KOPT-K1 (cell line): ENCODE results near the gene FAM83E.
"Not testable (repeated sequence)": the region's sequence is repeated elsewhere in the genome, so short reads cannot be mapped to it uniquely, and the experiment has no call there.

Source experiments
- H3K27ac ChIP-seq: fragments of 200-600 bp; sonication (generic); 2 replicates; pipeline ENCODE4 v1.5.1; 2016; ENCODE audit warnings: antibody characterized with exemption, mild to moderate bottlenecking, low read depth, low read length; ENCODE audit not compliant: poor library complexity, severe bottlenecking
- H3K36me3 ChIP-seq: fragments of 200-600 bp; sonication (generic); 2 replicates; pipeline ENCODE4 v1.5.1; 2017; ENCODE audit warnings: antibody characterized with exemption, mild to moderate bottlenecking, low read length, moderate library complexity; ENCODE audit not compliant: insufficient read depth
- H3K9me3 ChIP-seq: fragments of 200-600 bp; sonication (generic); 2 replicates; pipeline ENCODE4 v1.5.1; 2017; ENCODE audit warnings: antibody characterized with exemption, low read length, mild to moderate bottlenecking; ENCODE audit not compliant: insufficient read depth, poor library complexity, severe bottlenecking

The FAM83E gene

GRCh38 chr19:48595833-48596232 is 19.0 kb downstream of the FAM83E start:
- no peaks in the 10 kb centered on the region for H3K9me3 ChIP-seq
- no peaks in the 10 kb centered on the region for H3K36me3 ChIP-seq
- H3K27ac ChIP-seq = no peak overlapping the region

GRCh38 chr19:48595171-48595570 is 19.7 kb downstream of the FAM83E start:
- Histone ChIP-seq H3K9me3 (no peaks in the 10 kb centered on the region), H3K27ac (no peak overlapping the region), H3K36me3 (no peaks in the 10 kb centered on the region)

- Histone ChIP-seq H3K36me3 (no peaks in the 10 kb centered on the region), H3K9me3 (no peaks in the 10 kb centered on the region), H3K27ac (no peak overlapping the region)
Measured at GRCh38 chr19:48591021-48591420, 23.9 kb downstream of the FAM83E start.

- Histone ChIP-seq H3K9me3 (no peaks in the 10 kb centered on the region), H3K27ac (no peak overlapping the region), H3K36me3 (no peaks in the 10 kb centered on the region)
Measured at GRCh38 chr19:48588670-48589401, 26.0 kb downstream of the FAM83E start.

- H3K36me3 ChIP-seq = no peaks in the 10 kb centered on the region
- H3K27ac ChIP-seq = no peak overlapping the region
- H3K9me3 ChIP-seq = no peaks in the 10 kb centered on the region
Measured at GRCh38 chr19:48587387-48587786, 27.5 kb downstream of the FAM83E start.

GRCh38 chr19:48582168-48582567 is 32.7 kb downstream of the FAM83E start:
- Histone ChIP-seq H3K27ac (no peak overlapping the region), H3K9me3 (no peaks in the 10 kb centered on the region), H3K36me3 (no peaks in the 10 kb centered on the region)

GRCh38 chr19:48578891-48579290 is 36.0 kb downstream of the FAM83E start:
- Histone ChIP-seq H3K27ac (no peak overlapping the region), H3K36me3 (no peaks in the 10 kb centered on the region), H3K9me3 (no peaks in the 10 kb centered on the region)

GRCh38 chr19:48577908-48578307 is 37.0 kb downstream of the FAM83E start:
- H3K36me3 ChIP-seq, H3K27ac ChIP-seq, H3K9me3 ChIP-seq: not testable (repeated sequence)

GRCh38 chr19:48575931-48576622 is 38.8 kb downstream of the FAM83E start:
- H3K27ac ChIP-seq = no peak overlapping the region
- H3K9me3 ChIP-seq = no peaks in the 10 kb centered on the region
- H3K36me3 ChIP-seq = no peaks in the 10 kb centered on the region

GRCh38 chr19:48573163-48573505 is 41.7 kb downstream of the FAM83E start:
- Histone ChIP-seq H3K27ac (no peak overlapping the region), H3K9me3 (no peaks in the 10 kb centered on the region), H3K36me3 (no peaks in the 10 kb centered on the region)

GRCh38 chr19:48571378-48572162 is 43.3 kb downstream of the FAM83E start:
- Histone ChIP-seq H3K9me3 (no peaks in the 10 kb centered on the region), H3K36me3 (no peaks in the 10 kb centered on the region), H3K27ac (no peak overlapping the region)

GRCh38 chr19:48569814-48570213 is 45.1 kb downstream of the FAM83E start:
- Histone ChIP-seq H3K27ac (no peak overlapping the region), H3K9me3 (no peaks in the 10 kb centered on the region), H3K36me3 (no peaks in the 10 kb centered on the region)

GRCh38 chr19:48568345-48568886 is 46.5 kb downstream of the FAM83E start:
- no peaks in the 10 kb centered on the region for H3K9me3 ChIP-seq
- no peaks in the 10 kb centered on the region for H3K36me3 ChIP-seq
- no peak overlapping the region for H3K27ac ChIP-seq

- no peaks in the 10 kb centered on the region for H3K9me3 ChIP-seq
- H3K27ac ChIP-seq = no peak overlapping the region
- H3K36me3 ChIP-seq = no peaks in the 10 kb centered on the region
Measured at GRCh38 chr19:48565090-48565489, 49.8 kb downstream of the FAM83E start.
